ENCODE results near the gene C1QTNF12.

- TF ChIP-seq, protein P1, sequence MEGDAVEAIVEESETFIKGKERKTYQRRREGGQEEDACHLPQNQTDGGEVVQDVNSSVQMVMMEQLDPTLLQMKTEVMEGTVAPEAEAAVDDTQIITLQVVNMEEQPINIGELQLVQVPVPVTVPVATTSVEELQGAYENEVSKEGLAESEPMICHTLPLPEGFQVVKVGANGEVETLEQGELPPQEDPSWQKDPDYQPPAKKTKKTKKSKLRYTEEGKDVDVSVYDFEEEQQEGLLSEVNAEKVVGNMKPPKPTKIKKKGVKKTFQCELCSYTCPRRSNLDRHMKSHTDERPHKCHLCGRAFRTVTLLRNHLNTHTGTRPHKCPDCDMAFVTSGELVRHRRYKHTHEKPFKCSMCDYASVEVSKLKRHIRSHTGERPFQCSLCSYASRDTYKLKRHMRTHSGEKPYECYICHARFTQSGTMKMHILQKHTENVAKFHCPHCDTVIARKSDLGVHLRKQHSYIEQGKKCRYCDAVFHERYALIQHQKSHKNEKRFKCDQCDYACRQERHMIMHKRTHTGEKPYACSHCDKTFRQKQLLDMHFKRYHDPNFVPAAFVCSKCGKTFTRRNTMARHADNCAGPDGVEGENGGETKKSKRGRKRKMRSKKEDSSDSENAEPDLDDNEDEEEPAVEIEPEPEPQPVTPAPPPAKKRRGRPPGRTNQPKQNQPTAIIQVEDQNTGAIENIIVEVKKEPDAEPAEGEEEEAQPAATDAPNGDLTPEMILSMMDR (conservative IDR thresholded peaks at IDR 0.05; ENCODE audit: low read depth, low read length): no peak
- no peak for TF ChIP-seq EZH2 (IDR thresholded peaks at IDR 0.05; ENCODE audit: borderline replicate concordance, low read depth, low read length, poor library complexity, severe bottlenecking)
Measured at GRCh38 chr1:1196431-1197187, 49.9 kb downstream of the C1QTNF12 start.

All from A673 (cell line).